Ishikawa (cell line): ENCODE results near the gene CMTM5.

Experiments
- CEBPB ChIP-seq: IDR thresholded peaks from 2 replicates; pipeline ENCODE4 v1.6.1; 2012
- CREB1 ChIP-seq: IDR thresholded peaks from 2 replicates; pipeline ENCODE4 v1.6.1; 2012; ENCODE audit warnings: low read depth
- EGR1 ChIP-seq: IDR thresholded peaks from 2 replicates; pipeline ENCODE4 v1.6.1; 2012
- EP300 ChIP-seq: IDR thresholded peaks from 2 replicates; pipeline ENCODE4 v1.6.1; 2012; ENCODE audit warnings: borderline replicate concordance
- FOXM1 ChIP-seq: IDR thresholded peaks from 2 replicates; pipeline ENCODE4 v1.6.1; 2012; ENCODE audit warnings: low read depth, borderline replicate concordance
- NFIC ChIP-seq: IDR thresholded peaks from 2 replicates; pipeline ENCODE4 v1.6.1; 2012
- RAD21 ChIP-seq: IDR thresholded peaks from 2 replicates; pipeline ENCODE4 v1.6.1; 2012; ENCODE audit warnings: low read depth
- TAF1 ChIP-seq: IDR thresholded peaks from 2 replicates; pipeline ENCODE4 v1.6.1; 2012; ENCODE audit warnings: low read depth, mild to moderate bottlenecking
- TCF12 ChIP-seq: IDR thresholded peaks from 2 replicates; pipeline ENCODE4 v1.6.1; 2012; ENCODE audit warnings: low read depth
- TEAD4 ChIP-seq: IDR thresholded peaks from 2 replicates; pipeline ENCODE4 v1.6.1; 2012
- YY1 ChIP-seq: IDR thresholded peaks from 2 replicates; pipeline ENCODE4 v1.6.1; 2012; ENCODE audit warnings: low read depth
- ZBTB7A ChIP-seq: IDR thresholded peaks from 2 replicates; pipeline ENCODE4 v1.6.1; 2012; ENCODE audit warnings: low read depth
- TF ChIP-seq, protein P1 (sequence below): IDR thresholded peaks from 2 replicates; pipeline ENCODE4 v1.6.1; 2012; ENCODE audit warnings: low read depth, mild to moderate bottlenecking
- TF ChIP-seq, protein P2 (sequence below): IDR thresholded peaks from 2 replicates; pipeline ENCODE4 v1.6.1; 2012
- TF ChIP-seq, protein P3 (sequence below): IDR thresholded peaks from 2 replicates; pipeline ENCODE4 v1.6.1; 2012

CMTM5 gene

DNA sequence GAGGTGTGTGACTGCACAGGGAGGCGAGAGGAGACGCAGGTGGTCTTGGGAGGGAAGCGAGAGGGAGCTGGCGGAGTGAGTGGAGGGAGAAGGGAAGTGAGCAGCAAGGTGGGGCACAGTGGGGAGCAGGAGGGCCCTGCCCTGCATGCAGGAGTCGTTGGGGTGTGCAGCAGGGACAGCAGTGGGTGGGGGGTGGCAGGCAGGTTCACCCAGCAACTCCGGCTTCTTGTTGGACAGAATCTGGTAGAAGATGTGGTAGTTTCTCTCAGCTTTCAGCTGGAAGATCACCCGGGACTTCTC is 26.2 kb downstream of the CMTM5 start:
- TF ChIP-seq, protein P1, sequence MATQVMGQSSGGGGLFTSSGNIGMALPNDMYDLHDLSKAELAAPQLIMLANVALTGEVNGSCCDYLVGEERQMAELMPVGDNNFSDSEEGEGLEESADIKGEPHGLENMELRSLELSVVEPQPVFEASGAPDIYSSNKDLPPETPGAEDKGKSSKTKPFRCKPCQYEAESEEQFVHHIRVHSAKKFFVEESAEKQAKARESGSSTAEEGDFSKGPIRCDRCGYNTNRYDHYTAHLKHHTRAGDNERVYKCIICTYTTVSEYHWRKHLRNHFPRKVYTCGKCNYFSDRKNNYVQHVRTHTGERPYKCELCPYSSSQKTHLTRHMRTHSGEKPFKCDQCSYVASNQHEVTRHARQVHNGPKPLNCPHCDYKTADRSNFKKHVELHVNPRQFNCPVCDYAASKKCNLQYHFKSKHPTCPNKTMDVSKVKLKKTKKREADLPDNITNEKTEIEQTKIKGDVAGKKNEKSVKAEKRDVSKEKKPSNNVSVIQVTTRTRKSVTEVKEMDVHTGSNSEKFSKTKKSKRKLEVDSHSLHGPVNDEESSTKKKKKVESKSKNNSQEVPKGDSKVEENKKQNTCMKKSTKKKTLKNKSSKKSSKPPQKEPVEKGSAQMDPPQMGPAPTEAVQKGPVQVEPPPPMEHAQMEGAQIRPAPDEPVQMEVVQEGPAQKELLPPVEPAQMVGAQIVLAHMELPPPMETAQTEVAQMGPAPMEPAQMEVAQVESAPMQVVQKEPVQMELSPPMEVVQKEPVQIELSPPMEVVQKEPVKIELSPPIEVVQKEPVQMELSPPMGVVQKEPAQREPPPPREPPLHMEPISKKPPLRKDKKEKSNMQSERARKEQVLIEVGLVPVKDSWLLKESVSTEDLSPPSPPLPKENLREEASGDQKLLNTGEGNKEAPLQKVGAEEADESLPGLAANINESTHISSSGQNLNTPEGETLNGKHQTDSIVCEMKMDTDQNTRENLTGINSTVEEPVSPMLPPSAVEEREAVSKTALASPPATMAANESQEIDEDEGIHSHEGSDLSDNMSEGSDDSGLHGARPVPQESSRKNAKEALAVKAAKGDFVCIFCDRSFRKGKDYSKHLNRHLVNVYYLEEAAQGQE, result no peak
- TF ChIP-seq, protein P2, sequence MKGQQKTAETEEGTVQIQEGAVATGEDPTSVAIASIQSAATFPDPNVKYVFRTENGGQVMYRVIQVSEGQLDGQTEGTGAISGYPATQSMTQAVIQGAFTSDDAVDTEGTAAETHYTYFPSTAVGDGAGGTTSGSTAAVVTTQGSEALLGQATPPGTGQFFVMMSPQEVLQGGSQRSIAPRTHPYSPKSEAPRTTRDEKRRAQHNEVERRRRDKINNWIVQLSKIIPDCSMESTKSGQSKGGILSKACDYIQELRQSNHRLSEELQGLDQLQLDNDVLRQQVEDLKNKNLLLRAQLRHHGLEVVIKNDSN, result no peak
- TF ChIP-seq ZBTB7A (no peak), TEAD4 (no peak)
- TF ChIP-seq, protein P3, sequence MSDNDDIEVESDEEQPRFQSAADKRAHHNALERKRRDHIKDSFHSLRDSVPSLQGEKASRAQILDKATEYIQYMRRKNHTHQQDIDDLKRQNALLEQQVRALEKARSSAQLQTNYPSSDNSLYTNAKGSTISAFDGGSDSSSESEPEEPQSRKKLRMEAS, result no peak

DNA sequence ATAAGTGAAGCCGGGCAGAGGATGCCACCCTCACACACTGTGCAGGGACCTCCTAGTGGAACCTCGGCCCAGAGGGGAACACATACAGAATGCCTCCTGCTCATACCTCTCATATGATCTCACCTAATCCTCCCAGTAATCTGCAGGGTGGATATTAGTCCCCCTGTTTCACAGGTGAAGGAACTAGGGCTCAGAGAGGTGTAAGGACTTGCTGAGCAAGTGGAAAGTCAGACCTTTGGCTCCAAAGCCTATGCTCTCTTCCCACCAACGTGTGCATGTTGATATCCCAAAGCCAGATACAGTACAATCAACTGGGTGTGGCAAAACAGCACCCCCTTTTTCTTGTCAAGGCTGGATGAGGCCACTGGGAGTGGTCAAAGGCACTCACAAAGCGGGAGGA is 27.1 kb downstream of the CMTM5 start:
- TF ChIP-seq EP300 (no peak), YY1 (no peak), NFIC (no peak), ZBTB7A (no peak), CEBPB (no peak), RAD21 (no peak), TEAD4 (no peak), FOXM1 (no peak), CREB1 (no peak), TCF12 (no peak), TAF1 (no peak), EGR1 (no peak)
- TF ChIP-seq, protein P3, result no peak
- TF ChIP-seq, protein P1, result no peak
- TF ChIP-seq, protein P2, result no peak

DNA sequence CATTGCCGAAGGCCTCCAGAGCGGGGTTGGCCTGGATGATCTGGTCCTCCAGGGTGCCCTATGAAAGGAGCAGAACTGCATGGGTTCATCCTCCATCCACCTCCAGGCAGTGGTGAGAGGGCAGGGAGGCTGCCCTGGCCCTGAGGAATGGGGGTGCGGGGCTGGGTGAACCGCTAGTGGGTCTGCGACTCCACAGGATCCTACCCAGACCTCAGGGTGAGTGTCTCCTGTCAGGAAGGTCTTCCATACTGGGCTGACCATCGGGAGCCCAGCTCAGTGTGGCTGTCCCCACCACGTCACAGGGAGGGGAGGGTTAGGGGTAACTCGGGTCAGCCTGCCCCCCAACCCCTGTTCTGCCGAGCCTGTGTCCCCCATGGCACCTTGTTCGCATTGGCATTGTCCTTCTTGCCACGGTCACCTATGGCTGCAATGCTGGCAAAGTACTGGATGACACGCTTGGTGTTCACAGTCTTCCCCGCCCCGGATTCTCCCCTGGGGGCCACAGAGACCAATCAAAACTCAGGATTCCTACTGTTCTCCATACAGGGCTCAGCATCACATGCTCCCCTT is 27.6 kb downstream of the CMTM5 start:
- TF ChIP-seq ZBTB7A (no peak), CEBPB (no peak), YY1 (no peak), TCF12 (no peak), EP300 (no peak), NFIC (no peak), TEAD4 (no peak), CREB1 (no peak), FOXM1 (no peak), TAF1 (no peak), EGR1 (no peak)
- TF ChIP-seq, protein P3, result no peak
- TF ChIP-seq, protein P1, result no peak
- TF ChIP-seq, protein P2, result no peak

DNA sequence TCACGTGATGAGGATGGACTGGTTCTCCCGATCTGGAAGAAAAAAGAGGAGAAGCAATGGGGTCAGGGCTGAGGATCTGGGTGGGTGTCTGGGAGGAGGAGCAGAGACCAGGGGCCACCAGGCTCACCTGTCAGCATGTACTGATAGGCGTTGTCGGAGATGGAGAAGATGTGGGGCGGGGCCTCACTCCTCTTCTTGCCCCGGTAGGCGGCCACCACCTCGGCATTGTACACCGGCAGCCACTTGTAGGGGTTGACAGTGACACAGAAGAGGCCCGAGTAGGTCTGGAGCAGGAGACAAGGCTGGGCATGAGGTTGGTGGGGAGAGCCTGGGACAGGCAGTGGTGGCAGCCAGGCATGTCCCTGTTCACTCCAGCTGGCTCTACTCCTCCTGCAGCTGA is 28.2 kb downstream of the CMTM5 start:
- TF ChIP-seq, protein P1, result no peak
- TF ChIP-seq, protein P3, result no peak
- TF ChIP-seq NFIC, result no peak
- TF ChIP-seq TEAD4, result no peak
- TF ChIP-seq CREB1, result no peak
- TF ChIP-seq, protein P2, result no peak
- TF ChIP-seq ZBTB7A, result no peak
- TF ChIP-seq TAF1, result no peak
- no peak for TF ChIP-seq CEBPB
- no peak for TF ChIP-seq FOXM1
- no peak for TF ChIP-seq RAD21
- TF ChIP-seq YY1, result no peak
- TF ChIP-seq EGR1, result no peak
- no peak for TF ChIP-seq EP300
- no peak for TF ChIP-seq TCF12
